Measurements from ENCODE around the gene CEP128.

The CEP128 gene

DNA sequence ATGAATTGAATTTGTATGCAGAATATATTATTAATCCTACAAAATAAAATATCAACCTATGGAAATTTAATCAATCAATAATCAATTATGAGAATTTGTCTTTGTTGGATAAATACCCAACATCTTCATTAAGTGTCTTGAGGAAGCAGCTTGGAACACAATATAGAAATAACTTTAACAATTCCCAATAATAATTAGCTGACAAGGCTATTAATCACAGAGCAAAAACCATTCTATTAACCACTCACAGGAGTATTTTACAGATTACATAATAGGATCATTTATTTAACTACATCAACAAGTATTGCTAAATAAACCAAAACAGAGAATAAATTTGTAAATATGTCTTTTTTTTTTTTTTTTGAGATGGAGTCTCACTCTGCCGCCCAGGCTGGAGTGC is 190.3 kb downstream of the CEP128 start:
- no peak for DNase-seq
- in situ Hi-C loops (cut with HindIII; ENCODE audit: low pct_ligation_motif_present, low pct_unique_long_range_greater_than_20kb, low sequenced_read_pairs): no loop called here

DNA sequence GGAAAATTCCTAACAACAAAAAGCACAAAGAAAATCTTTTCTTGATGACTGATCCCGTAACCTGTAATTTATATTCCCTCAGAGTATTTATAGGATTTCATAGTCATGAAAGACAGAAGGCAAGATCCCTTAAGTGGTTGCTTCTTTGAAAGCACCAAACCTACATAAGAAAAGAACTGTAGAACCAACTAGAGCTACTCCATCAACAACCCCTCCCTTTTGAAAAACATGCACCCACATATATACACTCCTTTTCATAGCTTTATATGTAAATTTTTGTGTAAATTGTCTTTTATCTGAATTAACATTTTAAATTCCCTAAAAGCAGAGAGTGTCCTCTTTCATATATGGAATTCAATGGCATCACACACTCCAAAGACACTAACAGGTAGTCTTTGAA is 215.3 kb downstream of the CEP128 start:
- no peak for DNase-seq
- in situ Hi-C loops (cut with HindIII; ENCODE audit: low pct_ligation_motif_present, low pct_unique_long_range_greater_than_20kb, low sequenced_read_pairs): no loop called here

DNA sequence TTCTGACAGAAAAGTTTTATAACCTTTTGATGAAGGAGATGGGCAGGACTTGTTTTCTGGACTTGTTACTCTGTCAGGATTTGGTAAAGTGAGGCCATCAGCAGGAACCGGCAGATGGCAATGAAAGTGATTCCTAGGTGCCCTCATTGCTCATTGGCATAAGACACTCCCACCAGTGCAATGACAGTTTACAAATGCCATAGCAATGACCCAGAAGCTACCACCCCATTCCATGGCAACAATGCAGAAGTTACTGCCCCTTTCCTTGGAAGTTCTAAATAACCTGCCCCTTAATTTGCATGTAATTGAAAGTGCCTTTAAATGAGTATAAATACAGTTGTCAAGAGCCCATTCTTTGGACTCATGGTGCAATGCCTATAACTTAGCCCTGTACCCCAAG is 222.6 kb downstream of the CEP128 start:
- DNase-seq: no peak
- in situ Hi-C loops (cut with HindIII; ENCODE audit: low pct_ligation_motif_present, low pct_unique_long_range_greater_than_20kb, low sequenced_read_pairs): no loop called here

DNA sequence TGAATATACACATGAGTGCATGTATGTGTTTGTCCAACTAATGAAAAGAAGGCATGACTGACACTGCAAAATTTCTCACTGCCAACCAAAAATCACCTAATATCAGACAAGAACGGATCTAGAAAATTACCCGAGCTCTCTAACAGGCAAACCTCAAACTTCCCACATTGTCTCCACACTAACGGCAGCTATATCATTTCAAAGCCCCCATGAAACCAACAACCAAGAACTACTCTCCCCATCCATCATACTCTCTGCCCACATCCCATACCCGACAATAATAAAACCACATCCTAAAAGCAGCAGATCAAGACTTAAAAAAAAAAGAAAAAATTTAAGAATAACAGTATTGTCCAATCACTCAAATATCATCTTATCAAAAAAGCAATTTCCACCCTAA is 227.1 kb downstream of the CEP128 start:
- DNase-seq: no peak
- in situ Hi-C loops (cut with HindIII; ENCODE audit: low pct_ligation_motif_present, low pct_unique_long_range_greater_than_20kb, low sequenced_read_pairs): no loop called here

DNA sequence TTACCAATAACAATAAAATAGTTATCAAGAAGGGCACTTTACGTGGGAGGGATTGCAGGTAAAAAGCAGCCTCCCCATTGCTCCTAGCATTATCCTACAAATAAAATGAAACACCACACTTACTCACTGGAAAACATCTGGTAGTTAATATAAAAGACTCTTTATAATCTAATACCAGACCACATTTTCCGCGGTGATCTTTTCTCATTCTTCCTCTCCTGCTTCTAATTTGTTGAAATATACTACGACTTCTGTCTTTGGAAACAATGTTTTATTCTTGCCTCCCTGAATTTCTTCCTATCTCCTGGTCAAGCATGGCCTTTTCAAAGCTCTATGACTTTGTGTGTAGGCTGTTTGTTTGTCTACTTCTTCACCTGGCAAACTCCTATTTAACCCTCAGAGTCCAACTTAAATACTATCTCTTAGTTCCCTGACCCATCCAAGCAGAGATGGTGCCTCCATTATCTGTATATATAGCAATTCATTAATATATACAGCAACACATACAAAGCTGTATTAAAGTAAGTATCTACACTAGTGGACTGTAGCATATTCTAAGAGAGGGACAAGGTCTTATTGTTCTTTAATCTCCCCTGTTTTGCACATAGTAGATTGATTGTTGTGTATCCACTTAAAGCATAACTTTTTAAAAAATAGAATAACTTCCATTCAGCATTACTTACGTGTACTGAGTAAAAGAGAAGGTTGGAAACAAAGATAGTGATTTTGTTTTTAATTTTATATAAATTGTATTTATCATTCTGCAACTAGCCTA is 228.3 kb downstream of the CEP128 start:
- in situ Hi-C loops (cut with HindIII; ENCODE audit: low pct_ligation_motif_present, low pct_unique_long_range_greater_than_20kb, low sequenced_read_pairs): no loop called here
- no peak for DNase-seq

DNA sequence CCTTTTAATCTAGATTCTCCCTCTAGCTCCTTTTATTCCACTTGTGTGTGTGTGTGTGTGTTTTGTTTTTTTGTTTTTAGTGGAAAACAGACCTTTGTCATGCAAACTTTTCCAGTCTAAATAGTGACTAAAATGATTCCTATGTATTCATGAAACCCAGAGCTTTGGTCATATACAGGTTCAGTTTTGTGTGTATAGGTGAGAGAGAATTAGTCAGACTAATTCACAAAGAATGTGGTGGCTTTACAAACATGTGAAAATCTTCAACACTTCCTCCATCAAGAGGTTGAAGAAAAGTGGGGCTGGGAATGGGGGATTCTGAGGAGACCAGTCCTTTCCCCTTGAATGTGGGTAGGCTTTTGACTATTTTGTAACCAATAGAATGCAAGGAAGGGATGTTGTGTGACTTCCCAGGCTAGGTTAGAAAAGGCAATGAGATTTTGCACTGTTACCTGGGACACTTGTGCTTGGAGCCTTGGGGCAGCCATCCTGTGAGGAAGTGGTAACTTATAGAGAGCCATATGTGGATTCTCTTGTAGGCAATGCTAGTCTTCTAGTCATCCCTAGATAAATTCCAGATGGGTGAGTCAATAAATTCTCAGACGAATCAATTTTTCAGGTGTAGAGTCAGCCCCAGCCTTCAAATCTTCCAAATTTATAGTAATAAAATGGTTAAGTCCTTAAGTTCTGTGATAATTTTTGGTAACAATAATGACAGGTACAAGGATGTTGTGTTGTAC is 236.1 kb downstream of the CEP128 start:
- in situ Hi-C loops (cut with HindIII; ENCODE audit: low pct_ligation_motif_present, low pct_unique_long_range_greater_than_20kb, low sequenced_read_pairs): no loop called here
- DNase-seq: no peak

DNA sequence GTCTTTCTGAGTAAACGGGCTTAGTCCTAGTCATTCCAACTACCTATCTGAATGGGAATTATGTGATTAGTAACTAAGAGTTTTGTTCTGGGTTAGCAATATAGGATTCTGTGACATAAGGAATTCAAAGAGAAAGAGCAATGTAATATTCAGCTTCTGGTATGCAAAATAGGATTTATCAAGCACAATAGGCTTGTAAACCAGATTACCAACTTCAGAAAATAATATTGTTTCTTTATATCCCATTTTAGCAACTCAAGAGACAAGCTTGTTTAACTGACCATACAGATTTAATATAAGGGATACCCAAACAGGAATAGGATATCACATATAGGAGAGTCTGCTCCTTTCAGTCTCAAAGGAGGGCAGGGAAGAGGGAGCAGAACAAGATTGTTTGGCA is 240.9 kb downstream of the CEP128 start:
- in situ Hi-C loops (cut with HindIII; ENCODE audit: low pct_ligation_motif_present, low pct_unique_long_range_greater_than_20kb, low sequenced_read_pairs): no loop called here
- no peak for DNase-seq

DNA sequence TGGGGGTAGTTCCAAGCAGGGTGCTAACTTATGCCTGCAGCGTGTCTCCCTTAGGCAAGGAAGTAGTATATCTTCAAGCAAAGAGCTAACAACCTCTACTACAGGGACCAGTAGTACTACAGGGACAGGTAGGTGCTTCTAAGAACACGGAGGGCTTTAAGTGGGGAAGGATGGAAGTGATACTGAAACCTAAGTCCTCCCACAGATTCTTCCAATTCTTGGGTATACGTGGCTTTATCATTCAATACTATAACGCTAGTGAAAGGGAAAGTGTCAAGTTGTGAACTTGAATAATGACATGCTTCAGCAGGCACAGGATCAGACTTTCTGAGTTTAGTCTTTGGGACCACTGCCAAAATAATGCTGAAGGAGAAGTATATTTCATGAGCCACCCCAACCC is 241.7 kb downstream of the CEP128 start:
- in situ Hi-C loops (cut with HindIII; ENCODE audit: low pct_ligation_motif_present, low pct_unique_long_range_greater_than_20kb, low sequenced_read_pairs): no loop called here
- DNase-seq: no peak

DNA sequence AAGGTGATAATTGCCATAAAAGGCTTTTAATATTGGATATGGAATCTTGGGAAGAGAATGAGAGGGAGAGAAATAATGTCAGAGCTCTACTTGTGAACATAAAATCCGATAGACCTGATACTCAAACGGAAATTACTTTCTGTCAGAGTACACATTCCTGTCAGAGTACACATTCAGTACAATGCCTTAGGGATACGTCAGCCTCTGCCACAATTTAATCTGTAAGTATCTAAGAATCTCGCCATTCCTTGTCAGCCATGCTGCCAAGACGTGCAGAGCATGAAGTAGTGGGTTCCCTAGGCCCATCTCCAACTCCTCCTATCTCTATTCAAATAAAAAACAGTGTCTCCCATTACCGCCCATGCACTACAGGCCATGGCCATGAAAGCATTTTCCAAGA is 242.6 kb downstream of the CEP128 start:
- in situ Hi-C loops (cut with HindIII; ENCODE audit: low pct_ligation_motif_present, low pct_unique_long_range_greater_than_20kb, low sequenced_read_pairs): no loop called here

DNA sequence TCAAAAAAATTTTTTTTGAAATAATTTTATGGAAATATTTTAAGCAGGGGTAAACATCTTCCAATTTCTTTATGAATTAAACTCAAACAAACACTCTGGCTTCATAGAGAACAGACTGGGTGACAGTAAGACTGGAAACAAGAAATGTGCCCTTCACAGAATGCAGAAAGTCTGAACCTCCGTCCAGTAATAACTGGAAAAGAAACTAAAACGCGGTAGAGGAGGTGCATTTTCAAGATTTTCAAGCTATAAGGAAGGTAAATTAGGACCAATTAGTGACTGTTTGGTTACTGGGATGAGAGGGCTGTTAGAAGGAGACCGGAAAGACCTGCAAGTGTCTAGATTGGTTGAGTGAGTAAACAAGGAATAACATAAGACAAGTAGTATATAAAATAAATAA is 245.7 kb downstream of the CEP128 start:
- in situ Hi-C loops (cut with HindIII; ENCODE audit: low pct_ligation_motif_present, low pct_unique_long_range_greater_than_20kb, low sequenced_read_pairs): no loop called here

More for the DNA sequence above, 242.6 kb downstream of the CEP128 start:
- DNase-seq: no peak

DNA sequence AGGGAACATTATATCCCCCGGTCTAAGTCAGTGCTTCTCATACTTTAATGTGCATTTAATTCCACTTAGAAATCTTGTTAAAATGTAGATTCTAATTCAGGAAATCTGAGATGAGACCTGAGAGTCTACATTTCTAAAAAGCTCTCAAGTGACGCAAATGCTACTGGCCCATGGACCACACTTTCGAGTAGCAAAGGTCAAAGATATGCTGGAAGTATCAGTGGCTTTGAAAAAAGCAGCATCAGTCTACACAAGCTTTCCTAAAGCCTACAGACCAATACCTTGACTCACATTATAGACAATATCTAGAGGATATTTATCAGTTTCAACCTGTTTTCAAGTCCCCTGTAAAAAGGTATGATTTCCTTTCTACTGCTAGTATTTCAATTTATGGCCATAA is 248.6 kb downstream of the CEP128 start:
- in situ Hi-C loops (cut with HindIII; ENCODE audit: low pct_ligation_motif_present, low pct_unique_long_range_greater_than_20kb, low sequenced_read_pairs): no loop called here
- DNase-seq: no peak

More for the DNA sequence above, 245.7 kb downstream of the CEP128 start:
- no peak for DNase-seq

DNA sequence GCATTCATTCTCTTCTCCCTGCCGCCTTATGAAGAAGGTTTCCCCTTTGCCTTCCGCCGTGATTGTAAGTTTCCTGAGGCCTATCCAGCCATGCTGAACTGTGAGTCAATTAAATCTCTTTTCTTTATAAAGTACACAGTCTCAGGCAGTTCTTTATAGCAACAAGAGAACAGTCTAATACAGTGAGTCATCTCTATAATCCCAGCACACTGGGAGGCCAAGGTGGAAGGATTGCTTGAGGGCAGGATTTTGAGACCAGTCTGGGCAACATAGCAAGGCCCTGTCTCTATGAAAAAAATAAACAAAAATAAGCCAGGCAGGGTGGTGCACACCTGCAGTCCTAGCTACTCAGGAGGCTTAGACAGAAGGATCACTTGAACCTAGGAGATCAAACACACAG is 259.9 kb downstream of the CEP128 start:
- in situ Hi-C loops (cut with HindIII; ENCODE audit: low pct_ligation_motif_present, low pct_unique_long_range_greater_than_20kb, low sequenced_read_pairs): no loop called here
- no peak for DNase-seq

DNA sequence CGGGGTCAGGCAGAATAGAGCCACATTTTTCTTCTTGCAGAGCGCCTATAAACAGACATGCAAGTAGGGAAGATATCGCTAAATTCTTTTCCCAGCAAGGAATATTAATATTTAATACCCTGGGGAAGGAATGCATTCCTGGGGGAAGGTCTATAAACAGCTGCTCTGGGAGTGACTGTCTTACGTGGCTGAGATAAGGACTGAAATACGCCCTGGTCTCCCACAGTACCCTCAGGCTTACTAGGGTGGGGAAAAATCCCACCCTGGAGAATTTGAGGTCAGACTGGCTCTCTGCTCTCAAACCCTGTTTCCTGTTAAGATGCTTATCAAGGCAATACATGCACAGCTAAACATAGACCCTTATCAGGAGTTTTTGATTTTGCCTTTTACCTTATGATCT is 262.3 kb downstream of the CEP128 start:
- DNase-seq: no peak
- in situ Hi-C loops (cut with HindIII; ENCODE audit: low pct_ligation_motif_present, low pct_unique_long_range_greater_than_20kb, low sequenced_read_pairs): no loop called here

DNA sequence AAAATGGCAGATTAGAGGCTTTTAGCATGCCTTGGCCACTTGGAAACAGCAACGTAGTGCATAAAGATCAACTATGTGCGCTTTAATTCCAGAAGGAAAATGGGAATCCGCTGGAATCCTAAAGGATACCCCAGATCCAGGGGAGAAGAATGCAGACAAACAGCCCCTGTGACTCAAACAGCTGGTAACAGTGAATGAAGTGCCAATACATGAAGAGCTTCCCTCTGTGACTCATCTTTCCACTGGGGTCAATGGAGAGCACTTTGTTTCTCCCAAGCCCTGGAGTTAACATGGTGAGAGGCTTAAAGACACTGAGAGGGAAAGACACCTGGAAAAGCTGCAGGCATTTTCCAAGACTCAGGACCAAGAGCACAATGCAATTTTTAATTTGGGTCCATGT is 263.1 kb downstream of the CEP128 start:
- in situ Hi-C loops (cut with HindIII; ENCODE audit: low pct_ligation_motif_present, low pct_unique_long_range_greater_than_20kb, low sequenced_read_pairs): no loop called here
- DNase-seq: no peak

DNA sequence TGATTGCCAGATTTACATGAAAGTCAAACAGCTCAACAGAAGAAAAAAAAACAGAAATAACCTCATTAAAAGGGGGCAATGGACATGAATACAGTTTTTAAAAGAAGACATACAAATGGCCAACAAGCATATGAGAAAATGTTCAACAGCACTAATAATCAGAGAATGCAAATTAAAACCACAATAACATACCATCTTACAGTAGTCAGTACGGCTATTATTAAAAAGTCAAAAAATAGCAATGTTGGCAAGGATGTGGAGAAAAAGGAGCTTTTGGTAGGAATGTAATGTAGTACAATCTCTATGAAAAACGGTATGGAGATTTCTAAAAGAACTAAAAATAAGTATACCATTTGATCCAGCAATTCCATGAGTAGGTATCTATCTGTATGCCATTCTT is 272.1 kb downstream of the CEP128 start:
- in situ Hi-C loops (cut with HindIII; ENCODE audit: low pct_ligation_motif_present, low pct_unique_long_range_greater_than_20kb, low sequenced_read_pairs): no loop called here
- no peak for DNase-seq

DNA sequence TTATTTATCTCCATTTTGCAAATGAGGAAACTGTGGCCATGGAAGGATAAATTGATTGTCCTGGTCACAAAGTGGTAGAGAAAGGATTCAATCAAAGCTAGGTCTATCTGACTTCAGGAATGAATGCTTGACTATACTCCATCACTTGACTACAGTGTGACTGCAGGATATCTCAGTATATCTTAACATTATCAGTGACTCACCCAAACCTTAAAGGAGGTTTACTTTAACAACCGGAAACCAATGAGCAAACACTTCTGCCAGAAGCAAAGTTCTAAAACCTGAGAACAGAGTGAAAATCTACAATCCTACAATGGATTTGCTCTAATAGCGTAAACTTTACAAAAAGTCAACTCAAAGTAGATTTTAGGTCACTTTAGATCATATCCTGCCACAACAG is 277.0 kb downstream of the CEP128 start:
- in situ Hi-C loops (cut with HindIII; ENCODE audit: low pct_ligation_motif_present, low pct_unique_long_range_greater_than_20kb, low sequenced_read_pairs): no loop called here
- DNase-seq: no peak

DNA sequence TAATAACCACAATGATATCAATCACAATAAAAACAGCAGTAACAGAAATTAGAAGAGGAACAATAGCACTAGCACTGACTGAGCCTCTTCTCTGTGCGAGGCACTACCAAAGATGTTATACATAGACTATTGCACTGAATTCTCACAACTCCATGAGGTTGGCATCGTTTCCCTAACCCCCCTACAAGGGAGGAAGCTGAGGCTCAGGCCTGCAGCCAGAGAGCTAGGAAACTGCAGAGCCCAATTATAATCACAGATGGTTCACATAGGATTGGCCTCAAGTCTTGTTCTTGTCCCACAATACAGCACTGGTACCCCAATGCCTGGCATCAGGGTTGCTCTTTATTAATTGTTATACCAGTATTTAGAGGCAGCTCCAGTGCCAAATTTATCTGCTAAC is 278.0 kb downstream of the CEP128 start:
- no peak for DNase-seq
- in situ Hi-C loops (cut with HindIII; ENCODE audit: low pct_ligation_motif_present, low pct_unique_long_range_greater_than_20kb, low sequenced_read_pairs): no loop called here

DNA sequence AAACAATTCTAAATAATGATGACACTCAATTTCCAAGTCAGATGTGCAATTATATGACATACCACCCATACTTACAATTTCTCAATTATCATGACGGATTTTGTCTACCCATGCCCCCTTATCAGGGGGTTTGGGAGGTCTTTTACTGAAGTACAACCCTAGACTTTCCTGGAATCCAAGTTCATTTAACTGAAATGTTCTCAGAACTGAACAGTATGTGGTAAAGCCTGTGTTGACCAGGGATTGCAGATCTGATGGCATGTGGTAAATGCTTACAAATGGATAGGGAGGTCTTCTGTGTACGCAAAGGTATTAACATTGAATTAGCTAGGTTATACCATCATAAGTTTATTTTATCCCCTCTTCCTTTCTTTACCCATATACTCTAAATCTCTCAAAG is 281.8 kb downstream of the CEP128 start:
- in situ Hi-C loops (cut with HindIII; ENCODE audit: low pct_ligation_motif_present, low pct_unique_long_range_greater_than_20kb, low sequenced_read_pairs): no loop called here
- DNase-seq: no peak

DNA sequence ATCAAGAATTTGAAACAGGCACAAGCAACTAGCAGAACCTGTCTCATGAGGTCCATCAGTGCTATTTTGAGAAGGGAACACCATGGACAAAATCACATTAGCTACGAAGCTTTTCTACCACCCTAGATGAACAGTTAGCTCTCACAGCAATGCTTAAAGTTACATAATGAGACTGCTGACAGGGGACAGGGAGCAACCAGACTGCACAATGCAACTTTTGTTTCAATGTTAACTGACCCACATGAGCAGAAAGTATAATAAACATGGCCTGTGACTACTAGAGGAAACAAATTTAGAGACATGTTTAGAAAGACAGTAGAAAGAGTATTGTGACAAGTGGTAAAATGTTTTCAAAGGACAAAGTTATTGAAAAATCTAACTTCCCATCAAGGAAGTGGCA is 282.8 kb downstream of the CEP128 start:
- in situ Hi-C loops (cut with HindIII; ENCODE audit: low pct_ligation_motif_present, low pct_unique_long_range_greater_than_20kb, low sequenced_read_pairs): no loop called here
- DNase-seq: no peak

DNA sequence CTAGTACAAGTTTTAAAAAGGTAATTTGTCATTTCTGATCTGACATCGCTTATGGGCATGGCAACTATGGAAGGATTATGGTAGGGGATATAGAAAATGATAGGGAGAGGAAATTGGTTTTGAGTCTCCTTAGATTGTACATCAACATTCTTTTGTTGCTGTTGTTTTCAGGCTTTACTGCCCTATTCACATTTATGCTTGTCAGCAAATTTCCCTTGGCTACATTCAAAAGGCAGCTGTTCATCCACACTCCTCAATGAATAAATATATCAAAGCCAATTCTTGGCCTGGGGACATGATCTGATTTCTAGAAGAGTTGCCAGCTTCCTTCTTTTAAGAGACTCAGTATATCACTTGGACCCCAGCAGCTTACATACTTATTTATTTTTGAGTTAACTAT is 283.4 kb downstream of the CEP128 start:
- DNase-seq: no peak
- in situ Hi-C loops (cut with HindIII; ENCODE audit: low pct_ligation_motif_present, low pct_unique_long_range_greater_than_20kb, low sequenced_read_pairs): no loop called here
